OCI-LY7 (cell line): Measurements from ENCODE around the gene ATXN10.

ENCODE experiments used
- CTCF ChIP-seq: fragments of 200-600 bp; sonication (generic); conservative IDR thresholded peaks from 2 replicates; pipeline ENCODE4 v1.5.1; 2014; ENCODE audit warnings: mild to moderate bottlenecking, antibody characterized with exemption, low read length, moderate library complexity, mixed read lengths
- EZH2phosphoT487 ChIP-seq: fragments of 200-600 bp; sonication (generic); IDR thresholded peaks from 2 replicates; pipeline ENCODE4 v1.6.1; 2018; ENCODE audit warnings: low read depth, borderline replicate concordance, mild to moderate bottlenecking, mixed run types, antibody characterized with exemption, low read length, moderate library complexity, mixed read lengths

- TF ChIP-seq CTCF (no peak), EZH2phosphoT487 (no peak)
Measured at GRCh38 chr22:45883811-45884170, 212.2 kb downstream of the ATXN10 start.
